Measurements from ENCODE around the gene PTPRN2. TPM values are rescaled to one million over a fixed set of nuclear protein-coding genes. Genes with fewer than 3 reads are reported as not detected.

The PTPRN2 gene
- total and polyA plus RNA-seq, 9 of the 15 experiments (the other 6 are each of a cell fraction or from before 2014, with no cell fraction given): not detected

DNA sequence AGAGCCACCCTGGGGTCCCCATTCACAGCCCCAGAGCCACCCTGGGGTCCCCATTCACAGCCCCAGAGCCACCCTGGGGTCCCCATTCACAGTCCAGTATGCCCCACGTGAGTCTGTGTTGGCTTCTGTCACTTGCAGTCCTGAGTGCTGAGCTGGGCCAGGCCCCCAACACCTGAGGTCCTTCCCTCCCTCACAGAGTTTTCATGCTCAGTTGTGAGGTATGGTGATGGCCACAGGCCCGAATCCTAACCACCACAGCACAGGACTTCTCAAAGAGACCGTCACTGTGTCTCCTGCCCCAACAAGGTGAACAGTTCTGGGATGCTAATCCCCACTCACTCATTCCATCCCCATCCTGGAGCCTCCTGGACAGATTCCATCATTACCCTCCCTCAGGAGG is 239.2 kb downstream of the PTPRN2 start:
- Histone ChIP-seq H4K20me1 (replicated peaks; ENCODE audit: control insufficient read depth, insufficient read depth, low read length) (no peaks in the 10 kb centered on the region), H3K9ac (ENCODE audit: insufficient read depth in 1 of 2, low read depth in 2 of 2, low read length in 2 of 2) (no peak overlapping the region), H3K79me2 (ENCODE audit: control insufficient read depth, insufficient read depth, low read length) (no peaks in the 10 kb centered on the region), H3K9me3 (replicated peaks; ENCODE audit: control insufficient read depth, insufficient read depth, low read depth, low read length) (no peaks in the 10 kb centered on the region), H3K27ac (ENCODE audit: extremely low read depth, low read depth, low read length) (no peak overlapping the region), H3K4me3 (no peak overlapping the region), H3K27me3 (ENCODE audit: control insufficient read depth in 2 of 2, insufficient read depth in 2 of 2, low read length in 2 of 2) (peaks cover 11 to 31% of the 10 kb centered on the region in 2 experiments; a peak in 3 of 5 replicates), H3K9me1 (ENCODE audit: control insufficient read depth, insufficient read depth, low read length) (no peaks in the 10 kb centered on the region), H3K4me1 (replicated peaks in 1 of 2; ENCODE audit: control insufficient read depth in 2 of 2, insufficient read depth in 2 of 2, low read length in 2 of 2) (no peaks in the 10 kb centered on the region), H3K36me3 (ENCODE audit: control insufficient read depth, insufficient read depth, low read length) (no peaks in the 10 kb centered on the region), H3K4me2 (ENCODE audit: insufficient read depth, low read length) (no peak overlapping the region), H2AFZ (ENCODE audit: low read depth, low read length) (no peak overlapping the region)
- ATAC-seq: no peak
- CTCF ChIA-PET (ENCODE audit: low intra/inter-chr PET ratio): no interaction called here
- POLR2A ChIA-PET: no interaction called here
- DNase-seq (ENCODE audit: extremely low read depth in 1 of 4, low spot score in 3 of 4): no peak
- in situ Hi-C loops (cut with MboI): no loop called here
- TF ChIP-seq, protein P1, sequence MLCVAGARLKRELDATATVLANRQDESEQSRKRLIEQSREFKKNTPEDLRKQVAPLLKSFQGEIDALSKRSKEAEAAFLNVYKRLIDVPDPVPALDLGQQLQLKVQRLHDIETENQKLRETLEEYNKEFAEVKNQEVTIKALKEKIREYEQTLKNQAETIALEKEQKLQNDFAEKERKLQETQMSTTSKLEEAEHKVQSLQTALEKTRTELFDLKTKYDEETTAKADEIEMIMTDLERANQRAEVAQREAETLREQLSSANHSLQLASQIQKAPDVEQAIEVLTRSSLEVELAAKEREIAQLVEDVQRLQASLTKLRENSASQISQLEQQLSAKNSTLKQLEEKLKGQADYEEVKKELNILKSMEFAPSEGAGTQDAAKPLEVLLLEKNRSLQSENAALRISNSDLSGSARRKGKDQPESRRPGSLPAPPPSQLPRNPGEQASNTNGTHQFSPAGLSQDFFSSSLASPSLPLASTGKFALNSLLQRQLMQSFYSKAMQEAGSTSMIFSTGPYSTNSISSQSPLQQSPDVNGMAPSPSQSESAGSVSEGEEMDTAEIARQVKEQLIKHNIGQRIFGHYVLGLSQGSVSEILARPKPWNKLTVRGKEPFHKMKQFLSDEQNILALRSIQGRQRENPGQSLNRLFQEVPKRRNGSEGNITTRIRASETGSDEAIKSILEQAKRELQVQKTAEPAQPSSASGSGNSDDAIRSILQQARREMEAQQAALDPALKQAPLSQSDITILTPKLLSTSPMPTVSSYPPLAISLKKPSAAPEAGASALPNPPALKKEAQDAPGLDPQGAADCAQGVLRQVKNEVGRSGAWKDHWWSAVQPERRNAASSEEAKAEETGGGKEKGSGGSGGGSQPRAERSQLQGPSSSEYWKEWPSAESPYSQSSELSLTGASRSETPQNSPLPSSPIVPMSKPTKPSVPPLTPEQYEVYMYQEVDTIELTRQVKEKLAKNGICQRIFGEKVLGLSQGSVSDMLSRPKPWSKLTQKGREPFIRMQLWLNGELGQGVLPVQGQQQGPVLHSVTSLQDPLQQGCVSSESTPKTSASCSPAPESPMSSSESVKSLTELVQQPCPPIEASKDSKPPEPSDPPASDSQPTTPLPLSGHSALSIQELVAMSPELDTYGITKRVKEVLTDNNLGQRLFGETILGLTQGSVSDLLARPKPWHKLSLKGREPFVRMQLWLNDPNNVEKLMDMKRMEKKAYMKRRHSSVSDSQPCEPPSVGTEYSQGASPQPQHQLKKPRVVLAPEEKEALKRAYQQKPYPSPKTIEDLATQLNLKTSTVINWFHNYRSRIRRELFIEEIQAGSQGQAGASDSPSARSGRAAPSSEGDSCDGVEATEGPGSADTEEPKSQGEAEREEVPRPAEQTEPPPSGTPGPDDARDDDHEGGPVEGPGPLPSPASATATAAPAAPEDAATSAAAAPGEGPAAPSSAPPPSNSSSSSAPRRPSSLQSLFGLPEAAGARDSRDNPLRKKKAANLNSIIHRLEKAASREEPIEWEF (CRISPR knock-in tag; IDR thresholded peaks at IDR 0.05): no peak
- TF ChIP-seq, protein P2, sequence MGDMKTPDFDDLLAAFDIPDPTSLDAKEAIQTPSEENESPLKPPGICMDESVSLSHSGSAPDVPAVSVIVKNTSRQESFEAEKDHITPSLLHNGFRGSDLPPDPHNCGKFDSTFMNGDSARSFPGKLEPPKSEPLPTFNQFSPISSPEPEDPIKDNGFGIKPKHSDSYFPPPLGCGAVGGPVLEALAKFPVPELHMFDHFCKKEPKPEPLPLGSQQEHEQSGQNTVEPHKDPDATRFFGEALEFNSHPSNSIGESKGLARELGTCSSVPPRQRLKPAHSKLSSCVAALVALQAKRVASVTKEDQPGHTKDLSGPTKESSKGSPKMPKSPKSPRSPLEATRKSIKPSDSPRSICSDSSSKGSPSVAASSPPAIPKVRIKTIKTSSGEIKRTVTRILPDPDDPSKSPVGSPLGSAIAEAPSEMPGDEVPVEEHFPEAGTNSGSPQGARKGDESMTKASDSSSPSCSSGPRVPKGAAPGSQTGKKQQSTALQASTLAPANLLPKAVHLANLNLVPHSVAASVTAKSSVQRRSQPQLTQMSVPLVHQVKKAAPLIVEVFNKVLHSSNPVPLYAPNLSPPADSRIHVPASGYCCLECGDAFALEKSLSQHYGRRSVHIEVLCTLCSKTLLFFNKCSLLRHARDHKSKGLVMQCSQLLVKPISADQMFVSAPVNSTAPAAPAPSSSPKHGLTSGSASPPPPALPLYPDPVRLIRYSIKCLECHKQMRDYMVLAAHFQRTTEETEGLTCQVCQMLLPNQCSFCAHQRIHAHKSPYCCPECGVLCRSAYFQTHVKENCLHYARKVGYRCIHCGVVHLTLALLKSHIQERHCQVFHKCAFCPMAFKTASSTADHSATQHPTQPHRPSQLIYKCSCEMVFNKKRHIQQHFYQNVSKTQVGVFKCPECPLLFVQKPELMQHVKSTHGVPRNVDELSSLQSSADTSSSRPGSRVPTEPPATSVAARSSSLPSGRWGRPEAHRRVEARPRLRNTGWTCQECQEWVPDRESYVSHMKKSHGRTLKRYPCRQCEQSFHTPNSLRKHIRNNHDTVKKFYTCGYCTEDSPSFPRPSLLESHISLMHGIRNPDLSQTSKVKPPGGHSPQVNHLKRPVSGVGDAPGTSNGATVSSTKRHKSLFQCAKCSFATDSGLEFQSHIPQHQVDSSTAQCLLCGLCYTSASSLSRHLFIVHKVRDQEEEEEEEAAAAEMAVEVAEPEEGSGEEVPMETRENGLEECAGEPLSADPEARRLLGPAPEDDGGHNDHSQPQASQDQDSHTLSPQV (IDR thresholded peaks at IDR 0.05): no peak
- TF ChIP-seq SUPT5H (IDR thresholded peaks at IDR 0.05) (no peak), MTF1 (CRISPR knock-in tag; IDR thresholded peaks at IDR 0.05; ENCODE audit: borderline replicate concordance) (no peak), BCL6 (CRISPR knock-in tag; IDR thresholded peaks at IDR 0.05) (no peak)
- TF ChIP-seq, protein P3, sequence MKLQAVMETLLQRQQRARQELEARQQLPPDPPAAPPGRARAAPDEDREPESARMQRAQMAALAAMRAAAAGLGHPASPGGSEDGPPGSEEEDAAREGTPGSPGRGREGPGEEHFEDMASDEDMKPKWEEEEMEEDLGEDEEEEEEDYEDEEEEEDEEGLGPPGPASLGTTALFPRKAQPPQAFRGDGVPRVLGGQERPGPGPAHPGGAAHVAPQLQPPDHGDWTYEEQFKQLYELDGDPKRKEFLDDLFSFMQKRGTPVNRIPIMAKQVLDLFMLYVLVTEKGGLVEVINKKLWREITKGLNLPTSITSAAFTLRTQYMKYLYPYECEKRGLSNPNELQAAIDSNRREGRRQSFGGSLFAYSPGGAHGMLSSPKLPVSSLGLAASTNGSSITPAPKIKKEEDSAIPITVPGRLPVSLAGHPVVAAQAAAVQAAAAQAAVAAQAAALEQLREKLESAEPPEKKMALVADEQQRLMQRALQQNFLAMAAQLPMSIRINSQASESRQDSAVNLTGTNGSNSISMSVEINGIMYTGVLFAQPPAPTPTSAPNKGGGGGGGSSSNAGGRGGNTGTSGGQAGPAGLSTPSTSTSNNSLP (IDR thresholded peaks at IDR 0.05; ENCODE audit: borderline replicate concordance, low read depth, low read length): no peak
- 3% methylated on average over 3 of the region's 3 CpGs for WGBS (ENCODE audit: insufficient coverage, low coverage, missing lambda C conversion rate)
- FAIRE-seq: no peak
- BruUV-seq (replicated peaks): no TSS peak
- intact Hi-C loops (cut with micrococcal nuclease): no loop called here
